Thoracic aorta (tissue), 2 donors: ENCODE data around the gene LRRC27. TPM values are rescaled to one million over a fixed set of nuclear protein-coding genes. Genes with fewer than 3 reads are reported as not detected.

Source experiments
- ATAC-seq: fragments of 150-250 bp; one replicate; pipeline ENCODE4 v1.8.0; 2017; ENCODE audit warnings: low read depth; ENCODE audit not compliant: insufficient number of reproducible peaks, low FRiP score
- DNase-seq: peaks from one replicate; pipeline ENCODE4 v3.0.0-alpha.2; 2020; ENCODE audit warnings: low spot score
- H3K27ac ChIP-seq, 2 donors: fragments of 200-600 bp; sonication (generic); 1 replicate in 1 of 2; 2 replicates in 1 of 2; pipeline ENCODE4 v1.5.1; 2016; ENCODE audit warnings: mild to moderate bottlenecking in 2 of 2, moderate library complexity in 2 of 2
- H3K27me3 ChIP-seq: fragments of 200-600 bp; sonication (generic); replicated peaks from 2 replicates; pipeline ENCODE4 v1.6.0; 2016; ENCODE audit warnings: mild to moderate bottlenecking; ENCODE audit not compliant: insufficient read depth
- H3K36me3 ChIP-seq: fragments of 200-600 bp; sonication (generic); one replicate; pipeline ENCODE4 v1.5.1; 2016
- H3K4me1 ChIP-seq, 2 donors: fragments of 200-600 bp; sonication (generic); 1 replicate in 1 of 2; 2 replicates in 1 of 2; pipeline versions ENCODE4 v1.5.1 to v1.6.0; 2016; ENCODE audit warnings: low read depth in 2 of 2, mild to moderate bottlenecking in 1 of 2; ENCODE audit not compliant: control insufficient read depth in 1 of 2
- H3K4me3 ChIP-seq: fragments of 200-600 bp; sonication (generic); 2 replicates; pipeline ENCODE4 v1.5.1; 2016; ENCODE audit warnings: mild to moderate bottlenecking
- H3K9me3 ChIP-seq: fragments of 200-600 bp; sonication (generic); 2 replicates; pipeline ENCODE4 v1.5.1; 2016
- total RNA-seq, 2 donors: library from RNA; depleted of rRNA; stranded (reverse); fragments of >200 nt; gene quantifications; one replicate each; pipeline versions ENCODE4 v1.1.0 to v1.2.3, GENCODE V29; 2016
- TF ChIP-seq, protein P1 (sequence below): fragments of 200-600 bp; sonication (generic); IDR thresholded peaks from one replicate; pipeline ENCODE4 v1.5.1; 2019; ENCODE audit warnings: antibody characterized with exemption

The LRRC27 gene
- total RNA-seq, 2 donors from 2014 or later, result 3.2 to 8.9 TPM

GRCh38 chr10:132409667-132410028, 77.7 kb downstream of the LRRC27 start:
- Histone ChIP-seq H3K9me3 (no peaks in the 10 kb centered on the region), H3K27ac (no peak overlapping the region), H3K27me3 (no peaks in the 10 kb centered on the region), H3K36me3 (peaks cover 5% of the 10 kb centered on the region), H3K4me3 (no peak overlapping the region), H3K4me1 (peaks cover 6 to 13% of the 10 kb centered on the region in 2 donors)
- TF ChIP-seq, protein P1, sequence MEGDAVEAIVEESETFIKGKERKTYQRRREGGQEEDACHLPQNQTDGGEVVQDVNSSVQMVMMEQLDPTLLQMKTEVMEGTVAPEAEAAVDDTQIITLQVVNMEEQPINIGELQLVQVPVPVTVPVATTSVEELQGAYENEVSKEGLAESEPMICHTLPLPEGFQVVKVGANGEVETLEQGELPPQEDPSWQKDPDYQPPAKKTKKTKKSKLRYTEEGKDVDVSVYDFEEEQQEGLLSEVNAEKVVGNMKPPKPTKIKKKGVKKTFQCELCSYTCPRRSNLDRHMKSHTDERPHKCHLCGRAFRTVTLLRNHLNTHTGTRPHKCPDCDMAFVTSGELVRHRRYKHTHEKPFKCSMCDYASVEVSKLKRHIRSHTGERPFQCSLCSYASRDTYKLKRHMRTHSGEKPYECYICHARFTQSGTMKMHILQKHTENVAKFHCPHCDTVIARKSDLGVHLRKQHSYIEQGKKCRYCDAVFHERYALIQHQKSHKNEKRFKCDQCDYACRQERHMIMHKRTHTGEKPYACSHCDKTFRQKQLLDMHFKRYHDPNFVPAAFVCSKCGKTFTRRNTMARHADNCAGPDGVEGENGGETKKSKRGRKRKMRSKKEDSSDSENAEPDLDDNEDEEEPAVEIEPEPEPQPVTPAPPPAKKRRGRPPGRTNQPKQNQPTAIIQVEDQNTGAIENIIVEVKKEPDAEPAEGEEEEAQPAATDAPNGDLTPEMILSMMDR, result no peak
- DNase-seq (no peak), ATAC-seq (no peak)

DNA sequence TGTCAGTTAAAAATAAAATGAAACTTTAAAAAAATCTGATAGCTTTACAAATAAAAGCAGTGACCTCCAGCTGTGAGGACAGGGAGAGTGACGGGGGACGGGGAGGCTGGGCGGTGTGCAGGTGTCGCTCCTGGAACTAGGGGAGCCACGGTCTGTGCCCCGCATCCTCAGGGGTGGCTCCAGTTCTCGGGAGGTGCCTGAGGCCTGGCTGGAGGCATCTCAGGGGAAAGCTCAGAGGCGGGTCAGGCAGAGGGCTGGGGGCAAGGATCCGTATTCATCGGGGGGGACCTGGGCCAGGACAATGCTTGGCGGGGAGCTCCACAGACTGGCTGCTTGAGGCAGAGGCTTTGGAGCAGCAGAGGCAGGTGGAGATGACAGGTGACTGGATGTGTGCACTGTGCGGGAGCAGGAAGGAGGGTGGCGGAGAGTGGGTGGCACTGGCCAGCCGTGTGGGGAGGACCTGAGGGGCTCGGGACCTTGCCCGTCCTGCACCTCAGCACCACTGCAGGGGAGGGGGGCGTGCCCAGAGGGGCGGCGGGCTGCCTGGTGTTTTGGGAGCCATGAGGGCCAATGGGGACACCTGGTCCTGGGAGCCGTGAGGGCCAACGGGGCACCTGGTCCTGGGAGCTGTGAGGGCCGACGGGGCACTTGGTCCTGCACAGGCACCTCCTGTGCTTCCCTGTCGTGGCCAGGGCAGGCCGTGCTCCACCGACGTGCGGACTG, 78.2 kb downstream of the LRRC27 start:
- H3K4me1 ChIP-seq, result peaks cover 6 to 13% of the 10 kb centered on the region in 2 donors
- ATAC-seq (no peak), DNase-seq (no peak)

DNA sequence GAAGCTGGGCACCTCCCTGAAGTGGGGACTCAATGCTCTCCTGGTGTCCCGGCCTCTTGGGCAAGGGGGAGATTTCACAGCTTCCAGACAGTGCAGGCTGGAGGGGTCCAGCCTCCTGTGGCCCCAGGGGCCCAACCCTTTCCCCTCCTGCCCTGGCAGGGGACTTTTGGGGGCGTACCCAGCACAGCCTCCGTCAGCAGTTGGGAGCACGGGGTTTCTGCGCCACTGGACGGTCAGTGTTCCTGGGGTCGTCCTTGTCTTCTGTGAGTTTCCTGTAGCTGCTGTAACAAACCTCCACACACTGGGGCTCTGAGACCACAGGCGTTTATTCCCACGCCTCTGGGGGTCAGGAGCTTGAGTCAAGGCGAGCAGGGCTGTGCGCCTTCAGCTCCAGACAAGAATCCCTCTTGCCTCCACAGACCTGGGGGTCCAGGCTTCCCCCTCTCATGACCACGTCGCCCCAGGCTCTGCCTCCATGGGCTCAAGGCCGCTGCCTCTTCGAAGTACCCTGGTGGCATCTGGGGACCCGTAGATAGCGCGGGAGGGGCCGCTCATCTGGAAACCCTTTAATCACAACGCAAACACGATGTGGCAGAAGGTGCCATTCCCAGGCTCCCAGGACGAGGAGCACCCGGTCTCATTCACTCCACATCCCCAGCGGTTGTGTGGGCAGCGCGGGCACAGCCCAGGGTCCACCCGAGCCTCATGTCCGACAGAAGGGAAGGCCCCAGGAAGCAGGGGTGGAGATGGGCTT, 79.0 kb downstream of the LRRC27 start:
- TF ChIP-seq, protein P1, result no peak
- H3K27ac ChIP-seq, result peak overlapping the region in 1 of 2 donors; percentile 47
- no peak for ATAC-seq
- H3K27me3 ChIP-seq, result no peaks in the 10 kb centered on the region
- H3K4me3 ChIP-seq, result peak overlapping the region; percentile 18
- DNase-seq, result no peak
- peaks cover 6 to 13% of the 10 kb centered on the region in 2 donors for H3K4me1 ChIP-seq
- H3K9me3 ChIP-seq, result no peaks in the 10 kb centered on the region
- peaks cover 2% of the 10 kb centered on the region for H3K36me3 ChIP-seq

More for the DNA sequence above, 78.2 kb downstream of the LRRC27 start:
- Histone ChIP-seq H3K27ac (no peak overlapping the region), H3K9me3 (no peaks in the 10 kb centered on the region), H3K27me3 (no peaks in the 10 kb centered on the region), H3K4me3 (no peak overlapping the region), H3K36me3 (peaks cover 5% of the 10 kb centered on the region)
- TF ChIP-seq, protein P1, result no peak

DNA sequence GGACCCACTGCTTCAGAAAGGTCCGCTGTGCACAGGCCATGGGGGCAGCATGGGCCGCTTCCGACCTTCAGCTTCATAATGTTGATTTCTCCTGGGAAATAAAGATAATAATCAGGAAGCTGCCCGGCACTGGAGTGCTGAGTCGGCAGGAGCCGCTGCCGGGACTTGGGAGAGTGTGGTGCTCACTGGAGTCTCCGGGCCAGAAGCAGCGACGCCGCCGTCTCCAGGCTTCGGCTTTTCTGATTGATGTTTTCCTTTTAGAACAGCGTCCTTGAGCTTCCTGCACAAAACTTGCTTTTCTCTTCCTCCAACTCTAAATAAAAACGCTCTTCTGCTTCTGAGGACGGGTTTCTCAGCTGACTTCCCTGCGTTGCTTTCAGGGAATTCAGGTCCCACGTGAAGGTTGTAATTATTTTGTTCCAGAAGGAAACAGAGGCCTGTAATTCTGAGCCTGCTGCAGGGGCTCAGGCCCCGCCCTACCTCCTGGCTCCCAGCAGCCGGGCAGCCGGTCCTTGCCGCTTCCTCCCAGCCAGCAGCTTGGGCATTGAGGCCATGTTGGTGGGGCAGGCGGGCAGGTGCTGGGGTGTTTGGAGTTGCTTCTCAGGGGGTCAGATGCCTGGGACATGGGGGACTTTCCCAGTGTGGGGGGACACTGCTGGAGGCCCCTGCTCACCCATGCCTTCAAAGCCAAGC, 79.7 kb downstream of the LRRC27 start:
- ATAC-seq (no peak), DNase-seq (no peak)
- H3K27ac ChIP-seq, result peak overlapping the region; percentile 47 to 61
- no peaks in the 10 kb centered on the region for H3K36me3 ChIP-seq
- H3K27me3 ChIP-seq, result no peaks in the 10 kb centered on the region
- peaks cover 6 to 13% of the 10 kb centered on the region in 2 donors for H3K4me1 ChIP-seq
- TF ChIP-seq, protein P1, result no peak
- peak overlapping the region; percentile 18 for H3K4me3 ChIP-seq
- H3K9me3 ChIP-seq, result no peaks in the 10 kb centered on the region
